OCI-LY7 (cell line): ENCODE measurements around the gene NRIP1.

ENCODE experiments used
- EZH2phosphoT487 ChIP-seq: fragments of 200-600 bp; sonication (generic); IDR thresholded peaks from 2 replicates; pipeline ENCODE4 v1.6.1; 2018; ENCODE audit warnings: low read depth, borderline replicate concordance, mild to moderate bottlenecking, mixed run types, antibody characterized with exemption, low read length, moderate library complexity, mixed read lengths
- TF ChIP-seq, protein P1 (sequence below): fragments of 200-600 bp; sonication (generic); conservative IDR thresholded peaks from 2 replicates; pipeline ENCODE4 v1.5.1; 2014; ENCODE audit warnings: mild to moderate bottlenecking, antibody characterized with exemption, low read length, moderate library complexity, mixed read lengths

- TF ChIP-seq, protein P1, sequence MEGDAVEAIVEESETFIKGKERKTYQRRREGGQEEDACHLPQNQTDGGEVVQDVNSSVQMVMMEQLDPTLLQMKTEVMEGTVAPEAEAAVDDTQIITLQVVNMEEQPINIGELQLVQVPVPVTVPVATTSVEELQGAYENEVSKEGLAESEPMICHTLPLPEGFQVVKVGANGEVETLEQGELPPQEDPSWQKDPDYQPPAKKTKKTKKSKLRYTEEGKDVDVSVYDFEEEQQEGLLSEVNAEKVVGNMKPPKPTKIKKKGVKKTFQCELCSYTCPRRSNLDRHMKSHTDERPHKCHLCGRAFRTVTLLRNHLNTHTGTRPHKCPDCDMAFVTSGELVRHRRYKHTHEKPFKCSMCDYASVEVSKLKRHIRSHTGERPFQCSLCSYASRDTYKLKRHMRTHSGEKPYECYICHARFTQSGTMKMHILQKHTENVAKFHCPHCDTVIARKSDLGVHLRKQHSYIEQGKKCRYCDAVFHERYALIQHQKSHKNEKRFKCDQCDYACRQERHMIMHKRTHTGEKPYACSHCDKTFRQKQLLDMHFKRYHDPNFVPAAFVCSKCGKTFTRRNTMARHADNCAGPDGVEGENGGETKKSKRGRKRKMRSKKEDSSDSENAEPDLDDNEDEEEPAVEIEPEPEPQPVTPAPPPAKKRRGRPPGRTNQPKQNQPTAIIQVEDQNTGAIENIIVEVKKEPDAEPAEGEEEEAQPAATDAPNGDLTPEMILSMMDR: no peak
- TF ChIP-seq EZH2phosphoT487: no peak
Observed at GRCh38 chr21:15007716-15008296, 57.0 kb downstream of the NRIP1 start.
